HCT116 (cell line): Measurements from ENCODE around the gene PSTPIP1. TPM values are rescaled to one million over a fixed set of nuclear protein-coding genes. Genes with fewer than 3 reads are reported as not detected.

Experiments used
- ATAC-seq: fragments of 200-7000 bp; cut with Tn5 transposase; 2 replicates; pipeline ENCODE4 v1.9.1; 2020; ENCODE audit warnings: mild to moderate bottlenecking, moderate library complexity
- BruUV-seq: library from RNA; stranded (reverse); fragments of 400-500 nt; replicated peaks from 2 replicates; lab custom pipeline; 2021; lab: Mats Ljungman, UMichigan
- CTCF ChIA-PET: fragments of 300-600 bp; sonication (Branson Sonifier 250); formaldehyde crosslinking; loops from one replicate; lab custom pipeline; 2021; ENCODE audit warnings: antibody characterized with exemption; lab: Charles Lee
- POLR2A ChIA-PET: fragments of 300-600, 350-600 bp; sonication (Branson Sonifier 250); formaldehyde crosslinking; loops from one replicate; lab custom pipeline; 2021; ENCODE audit warnings: antibody characterized with exemption; lab: Charles Lee
- RAD21 ChIA-PET, 2 experiments: fragments of 300-600 bp; sonication (Branson Sonifier 250); formaldehyde crosslinking; loops; one replicate each; lab custom pipeline; 2023; ENCODE audit warnings: low total read pairs in 2 of 2; ENCODE audit not compliant: uncharacterized antibody in 2 of 2, unreplicated experiment in 2 of 2, low non-redundant PET in 1 of 2; lab: Charles Lee
- DNase-seq: peaks from one replicate; pipeline ENCODE4 v3.0.0-alpha.2; 2010; ENCODE audit warnings: low read depth, low spot score
- H2AFZ ChIP-seq: fragments of 200-600 bp; shearing (Covaris generic), sonication (generic); 2 replicates; pipeline ENCODE4 v1.6.1; 2017; ENCODE audit warnings: low read depth, mixed run types, mixed read lengths, antibody characterized with exemption, low read length; ENCODE audit not compliant: poor library complexity, severe bottlenecking
- H3K27ac ChIP-seq: 2 replicates; pipeline ENCODE4 v1.5.1; 2012; ENCODE audit warnings: low read depth, low read length
- H3K27me3 ChIP-seq: fragments of 200-600 bp; sonication (generic); 2 replicates; pipeline ENCODE4 v1.6.1; 2016; ENCODE audit warnings: mixed run types, low read length, mixed read lengths; ENCODE audit not compliant: insufficient read depth
- H3K36me3 ChIP-seq, 2 experiments: fragments of 200-500 bp in 1 of 2; fragments of 200-600 bp in 1 of 2; sonication (Bioruptor generic) in 1 of 2; sonication (generic) in 1 of 2; 2 replicates each; pipeline versions ENCODE4 v1.5.1 to v1.6.1; 2014 to 2016; ENCODE audit warnings: low read length in 2 of 2, inconsistent platforms in 1 of 2, mixed read lengths in 1 of 2, mixed run types in 1 of 2; ENCODE audit not compliant: insufficient read depth in 2 of 2, control insufficient read depth in 1 of 2
- H3K4me1 ChIP-seq, 2 experiments: fragments of 200-600 bp in 1 of 2; sonication (generic) in 1 of 2; 2 replicates each; pipeline versions ENCODE4 v1.5.1 to v1.6.1; 2012 to 2017; ENCODE audit warnings: low read length in 2 of 2, inconsistent platforms in 1 of 2, mild to moderate bottlenecking in 1 of 2, mixed read lengths in 1 of 2, mixed run types in 1 of 2, moderate library complexity in 1 of 2; ENCODE audit not compliant: insufficient read depth in 2 of 2, control insufficient read depth in 1 of 2
- H3K4me2 ChIP-seq: fragments of 200-600 bp; sonication (generic); 2 replicates; pipeline ENCODE4 v1.6.1; 2017; ENCODE audit warnings: mixed run types, low read length, mixed read lengths
- H3K4me3 ChIP-seq, 2 experiments: fragments of 200-600 bp in 1 of 2; sonication (generic) in 1 of 2; replicated peaks in 1 of 2; 2 replicates each; pipeline ENCODE4 v1.5.1; 2011 to 2016; ENCODE audit warnings: low read length in 2 of 2, control low read depth in 1 of 2, low read depth in 1 of 2, mild to moderate bottlenecking in 1 of 2, mixed read lengths in 1 of 2, mixed run types in 1 of 2
- H3K79me2 ChIP-seq: fragments of 200-600 bp; sonication (generic); 2 replicates; pipeline ENCODE4 v1.6.1; 2017; ENCODE audit warnings: mild to moderate bottlenecking, mixed run types, low read length, moderate library complexity, mixed read lengths; ENCODE audit not compliant: insufficient read depth
- H3K9ac ChIP-seq: fragments of 200-600 bp; sonication (generic); 2 replicates; pipeline ENCODE4 v1.6.1; 2016; ENCODE audit warnings: low read length, mixed read lengths
- H3K9me2 ChIP-seq: fragments of 200-600 bp; sonication (generic), shearing (Covaris generic); 2 replicates; pipeline ENCODE4 v1.6.1; 2017; ENCODE audit warnings: mixed run types, mild to moderate bottlenecking, moderate library complexity; ENCODE audit not compliant: insufficient read depth
- H3K9me3 ChIP-seq, 2 experiments: fragments of 200-500 bp in 1 of 2; fragments of 200-600 bp in 1 of 2; sonication (Bioruptor generic) in 1 of 2; sonication (generic) in 1 of 2; 2 replicates each; pipeline ENCODE4 v1.6.1; 2014 to 2017; ENCODE audit warnings: low read length in 2 of 2, mixed read lengths in 2 of 2, inconsistent platforms in 1 of 2, low read depth in 1 of 2, mild to moderate bottlenecking in 1 of 2, mixed run types in 1 of 2, moderate library complexity in 1 of 2; ENCODE audit not compliant: control insufficient read depth in 1 of 2, insufficient read depth in 1 of 2
- H4K20me1 ChIP-seq: fragments of 200-600 bp; sonication (generic), shearing (Covaris generic); 2 replicates; pipeline ENCODE4 v1.6.1; 2017; ENCODE audit warnings: mixed run types, mild to moderate bottlenecking, moderate library complexity; ENCODE audit not compliant: insufficient read depth
- EGR1 ChIP-seq: IDR thresholded peaks from 2 replicates; pipeline ENCODE4 v1.6.1; 2012; ENCODE audit warnings: low read depth
- ELF1 ChIP-seq: IDR thresholded peaks from 2 replicates; pipeline ENCODE4 v1.6.1; 2012; ENCODE audit warnings: low read depth, borderline replicate concordance
- EZH2 ChIP-seq: fragments of 200-600 bp; sonication (generic); IDR thresholded peaks from 2 replicates; pipeline ENCODE4 v1.6.1; 2017; ENCODE audit warnings: antibody characterized with exemption, mixed run types
- FOSL1 ChIP-seq: IDR thresholded peaks from 2 replicates; pipeline ENCODE4 v1.6.1; 2012; ENCODE audit warnings: low read depth
- POLR2AphosphoS5 ChIP-seq: IDR thresholded peaks from 2 replicates; pipeline ENCODE4 v1.6.1; 2011; ENCODE audit warnings: mild to moderate bottlenecking, low read depth, low read length, moderate library complexity
- SIN3A ChIP-seq: IDR thresholded peaks from 2 replicates; pipeline ENCODE4 v1.6.1; 2012; ENCODE audit warnings: low read depth
- SP1 ChIP-seq: IDR thresholded peaks from 2 replicates; pipeline ENCODE4 v1.6.1; 2012; ENCODE audit warnings: low read depth
- SRF ChIP-seq: IDR thresholded peaks from 2 replicates; pipeline ENCODE4 v1.6.1; 2012; ENCODE audit warnings: low read depth
- YY1 ChIP-seq: IDR thresholded peaks from 2 replicates; pipeline ENCODE4 v1.6.1; 2011; ENCODE audit warnings: low read length, low read depth, moderate library complexity, mild to moderate bottlenecking; ENCODE audit not compliant: insufficient replicate concordance; ENCODE audit errors: extremely low read depth
- ZFX ChIP-seq: fragments of 450-650 bp; IDR thresholded peaks from 2 replicates; pipeline ENCODE4 v1.6.1; 2017
- intact Hi-C: fragments of 100-400 bp; cut with micrococcal nuclease; formaldehyde crosslinking; loops from 2 replicates; pipeline ENCODE4 v1.10.0; 2022
- total RNA-seq: library from RNA; stranded (reverse); gene quantifications from one replicate; pipeline ENCODE4 v1.2.1, GENCODE V29; 2021; ENCODE audit not compliant: unreplicated experiment
- TF ChIP-seq, protein P1 (sequence below): IDR thresholded peaks from 2 replicates; pipeline ENCODE4 v1.6.1; 2012
- TF ChIP-seq, protein P2 (sequence below), 3 experiments: fragments of 200-600 bp in 1 of 3; sonication (generic) in 1 of 3; IDR thresholded peaks in 2 of 3; conservative IDR thresholded peaks in 1 of 3; 2 replicates each; pipeline ENCODE4 v1.5.1; 2012 to 2017; ENCODE audit warnings: low read depth in 2 of 3, low read length in 2 of 3, antibody characterized with exemption in 1 of 3, borderline replicate concordance in 1 of 3, control low read depth in 1 of 3, mild to moderate bottlenecking in 1 of 3, mixed read lengths in 1 of 3, mixed run types in 1 of 3, moderate library complexity in 1 of 3; ENCODE audit not compliant: insufficient read depth in 1 of 3
- TF ChIP-seq, protein P3 (sequence below): IDR thresholded peaks from 2 replicates; pipeline ENCODE4 v1.6.1; 2011; ENCODE audit warnings: mild to moderate bottlenecking, low read length, moderate library complexity; ENCODE audit not compliant: insufficient replicate concordance; ENCODE audit errors: extremely low read depth

PSTPIP1 gene
- total RNA-seq, 1 experiment from 2014 or later = 0.79 TPM

DNA sequence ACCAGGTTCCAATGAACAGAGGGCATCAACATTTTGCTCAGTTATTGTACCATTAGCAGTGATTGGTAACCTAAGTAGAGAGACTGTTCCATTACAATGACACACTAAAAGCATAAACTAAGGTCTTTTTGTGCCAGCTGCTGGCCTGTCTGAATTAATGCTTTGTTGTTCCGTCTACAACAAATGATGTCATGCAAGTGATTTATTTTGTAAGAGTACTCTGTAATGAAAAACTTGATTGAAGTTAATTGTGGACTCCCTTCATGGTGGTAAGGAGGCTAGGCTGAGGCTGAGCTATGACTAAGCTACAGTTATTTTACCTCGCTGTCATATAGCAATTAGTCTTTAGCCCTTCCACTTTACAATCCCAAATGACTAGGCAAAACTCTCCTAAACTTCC, 40.2 kb upstream of the PSTPIP1 start:
- Histone ChIP-seq H3K36me3 (peaks cover 0 to 3% of the 10 kb centered on the region in 2 experiments; a peak in 2 of 4 replicates), H3K27me3 (no peaks in the 10 kb centered on the region), H3K9me2 (no peaks in the 10 kb centered on the region), H3K4me1 (no peaks in the 10 kb centered on the region), H3K27ac (no peak overlapping the region), H2AFZ (no peak overlapping the region), H3K4me2 (no peak overlapping the region), H3K79me2 (no peaks in the 10 kb centered on the region), H3K4me3 (no peak overlapping the region), H3K9me3 (no peaks in the 10 kb centered on the region), H4K20me1 (no peaks in the 10 kb centered on the region), H3K9ac (no peak overlapping the region)
- intact Hi-C loops = no loop called here
- DNase-seq (no peak), ATAC-seq (no peak)
- no peak for TF ChIP-seq ZFX
- TF ChIP-seq YY1 = no peak
- TF ChIP-seq ELF1 = no peak
- TF ChIP-seq POLR2AphosphoS5 = no peak
- TF ChIP-seq EGR1 = no peak
- no peak for TF ChIP-seq EZH2
- no peak for TF ChIP-seq SP1
- TF ChIP-seq, protein P1, sequence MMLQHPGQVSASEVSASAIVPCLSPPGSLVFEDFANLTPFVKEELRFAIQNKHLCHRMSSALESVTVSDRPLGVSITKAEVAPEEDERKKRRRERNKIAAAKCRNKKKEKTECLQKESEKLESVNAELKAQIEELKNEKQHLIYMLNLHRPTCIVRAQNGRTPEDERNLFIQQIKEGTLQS = no peak
- TF ChIP-seq, protein P2, sequence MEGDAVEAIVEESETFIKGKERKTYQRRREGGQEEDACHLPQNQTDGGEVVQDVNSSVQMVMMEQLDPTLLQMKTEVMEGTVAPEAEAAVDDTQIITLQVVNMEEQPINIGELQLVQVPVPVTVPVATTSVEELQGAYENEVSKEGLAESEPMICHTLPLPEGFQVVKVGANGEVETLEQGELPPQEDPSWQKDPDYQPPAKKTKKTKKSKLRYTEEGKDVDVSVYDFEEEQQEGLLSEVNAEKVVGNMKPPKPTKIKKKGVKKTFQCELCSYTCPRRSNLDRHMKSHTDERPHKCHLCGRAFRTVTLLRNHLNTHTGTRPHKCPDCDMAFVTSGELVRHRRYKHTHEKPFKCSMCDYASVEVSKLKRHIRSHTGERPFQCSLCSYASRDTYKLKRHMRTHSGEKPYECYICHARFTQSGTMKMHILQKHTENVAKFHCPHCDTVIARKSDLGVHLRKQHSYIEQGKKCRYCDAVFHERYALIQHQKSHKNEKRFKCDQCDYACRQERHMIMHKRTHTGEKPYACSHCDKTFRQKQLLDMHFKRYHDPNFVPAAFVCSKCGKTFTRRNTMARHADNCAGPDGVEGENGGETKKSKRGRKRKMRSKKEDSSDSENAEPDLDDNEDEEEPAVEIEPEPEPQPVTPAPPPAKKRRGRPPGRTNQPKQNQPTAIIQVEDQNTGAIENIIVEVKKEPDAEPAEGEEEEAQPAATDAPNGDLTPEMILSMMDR (IDR thresholded peaks at IDR 0.05 in 2 of 3, conservative IDR thresholded peaks at IDR 0.05 in 1 of 3; ENCODE audit: borderline replicate concordance in 1 of 3, insufficient read depth in 1 of 3, low read depth in 2 of 3, low read length in 2 of 3) = no peak
- TF ChIP-seq SRF = no peak
- TF ChIP-seq, protein P3, sequence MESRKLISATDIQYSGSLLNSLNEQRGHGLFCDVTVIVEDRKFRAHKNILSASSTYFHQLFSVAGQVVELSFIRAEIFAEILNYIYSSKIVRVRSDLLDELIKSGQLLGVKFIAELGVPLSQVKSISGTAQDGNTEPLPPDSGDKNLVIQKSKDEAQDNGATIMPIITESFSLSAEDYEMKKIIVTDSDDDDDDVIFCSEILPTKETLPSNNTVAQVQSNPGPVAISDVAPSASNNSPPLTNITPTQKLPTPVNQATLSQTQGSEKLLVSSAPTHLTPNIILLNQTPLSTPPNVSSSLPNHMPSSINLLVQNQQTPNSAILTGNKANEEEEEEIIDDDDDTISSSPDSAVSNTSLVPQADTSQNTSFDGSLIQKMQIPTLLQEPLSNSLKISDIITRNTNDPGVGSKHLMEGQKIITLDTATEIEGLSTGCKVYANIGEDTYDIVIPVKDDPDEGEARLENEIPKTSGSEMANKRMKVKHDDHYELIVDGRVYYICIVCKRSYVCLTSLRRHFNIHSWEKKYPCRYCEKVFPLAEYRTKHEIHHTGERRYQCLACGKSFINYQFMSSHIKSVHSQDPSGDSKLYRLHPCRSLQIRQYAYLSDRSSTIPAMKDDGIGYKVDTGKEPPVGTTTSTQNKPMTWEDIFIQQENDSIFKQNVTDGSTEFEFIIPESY = no peak
- no peak for TF ChIP-seq FOSL1
- no peak for TF ChIP-seq SIN3A
- ChIA-PET RAD21 (no interaction called here), POLR2A (no interaction called here), CTCF (no interaction called here)
- TSS peak; percentile 15 for BruUV-seq
